Dedifferentiated amniotic fluid mesenchymal stem cell (primary cell): ENCODE measurements around the gene GPS2.
"Not testable (repeated sequence)": the region's sequence is repeated elsewhere in the genome, so short reads cannot be mapped to it uniquely, and the experiment has no call there.

Experiments used
- DNase-seq: peaks from one replicate; pipeline ENCODE4 v3.0.0-alpha.2; 2016; ENCODE audit errors: extremely low spot score

The GPS2 gene

DNA sequence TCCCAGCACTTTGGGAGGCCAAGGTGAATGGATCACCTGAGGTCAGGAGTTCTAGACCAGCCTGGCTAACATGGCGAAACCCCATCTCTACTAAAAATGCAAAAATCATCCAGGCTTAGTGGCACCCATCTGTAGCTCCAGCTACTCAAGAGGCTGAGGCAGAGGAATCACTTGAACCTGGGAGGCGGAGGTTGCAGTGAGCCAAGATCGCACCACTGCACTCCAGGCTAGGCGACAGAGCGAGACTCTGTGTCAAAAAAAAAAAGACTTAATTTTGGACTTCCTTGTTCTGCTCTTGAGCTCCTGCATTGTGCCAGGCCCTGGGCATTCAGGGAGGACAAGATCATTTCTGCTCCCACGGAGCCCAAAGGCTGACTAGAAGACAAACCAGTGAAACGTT, 22.4 kb upstream of the GPS2 start:
- DNase-seq = not testable (repeated sequence)

- DNase-seq = no peak
Measured at GRCh38 chr17:7336240-7337175, 21.3 kb upstream of the GPS2 start, which contains the start of gene ACAP1. ACAP1 (plus strand) TSS chr17:7336529; CDS start chr17:7336735, 206 bp downstream.

- DNase-seq = not testable (repeated sequence)
Measured at GRCh38 chr17:7335765-7336164, 20.6 kb upstream of the GPS2 start.

DNA sequence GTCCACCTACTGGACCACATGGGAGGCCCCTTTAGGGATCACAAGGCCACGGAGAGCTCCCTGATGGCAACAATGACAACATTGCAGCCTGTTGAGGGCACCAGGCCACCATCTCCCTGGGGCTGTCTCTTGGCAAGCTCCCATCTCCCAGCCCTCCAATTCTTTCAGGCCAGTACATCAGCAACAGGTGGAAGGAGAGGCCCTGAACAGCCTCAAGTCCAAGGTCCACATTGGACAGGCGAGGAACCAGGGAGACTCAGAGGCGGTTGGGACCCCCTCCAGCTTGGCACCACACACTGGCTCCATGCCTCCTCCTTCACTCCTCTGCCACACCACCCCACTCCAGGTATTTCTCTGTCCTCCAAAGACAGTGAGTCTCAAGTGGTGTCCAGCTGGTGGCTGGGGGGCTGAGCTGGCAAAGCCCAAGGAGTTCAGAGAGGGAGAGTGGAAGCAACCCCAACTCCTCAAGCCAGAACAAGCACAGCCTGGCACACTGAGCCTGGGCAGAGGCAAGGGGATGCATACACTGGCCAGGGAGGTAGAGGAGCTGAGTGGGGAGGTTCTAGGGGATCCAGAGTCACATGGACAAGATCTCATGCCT, 19.9 kb upstream of the GPS2 start:
- no peak for DNase-seq

- DNase-seq = not testable (repeated sequence)
Measured at GRCh38 chr17:7332600-7333069, 17.5 kb upstream of the GPS2 start.

DNA sequence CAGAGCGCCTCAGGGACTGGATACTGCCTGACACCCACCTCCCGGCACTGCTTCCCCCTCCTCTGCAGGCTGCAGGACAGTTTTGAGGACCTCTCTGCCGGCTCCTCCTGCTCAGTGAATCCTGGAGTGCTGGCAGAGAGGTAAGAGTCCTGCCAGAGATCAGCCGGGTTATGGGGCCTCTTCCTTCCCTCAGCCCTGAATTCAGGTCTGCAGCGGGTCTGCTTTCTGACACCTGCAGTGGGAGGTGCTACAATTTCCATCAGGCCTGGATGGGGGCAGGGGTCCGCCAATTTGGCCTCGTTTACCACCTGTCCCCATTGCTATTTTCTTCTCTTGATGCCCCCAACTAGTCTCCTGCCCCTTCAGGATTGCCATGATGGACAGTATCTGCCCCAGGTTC, 17.0 kb upstream of the GPS2 start:
- DNase-seq = no peak

- DNase-seq = no peak
Measured at GRCh38 chr17:7330638-7331015, 15.5 kb upstream of the GPS2 start.

DNA sequence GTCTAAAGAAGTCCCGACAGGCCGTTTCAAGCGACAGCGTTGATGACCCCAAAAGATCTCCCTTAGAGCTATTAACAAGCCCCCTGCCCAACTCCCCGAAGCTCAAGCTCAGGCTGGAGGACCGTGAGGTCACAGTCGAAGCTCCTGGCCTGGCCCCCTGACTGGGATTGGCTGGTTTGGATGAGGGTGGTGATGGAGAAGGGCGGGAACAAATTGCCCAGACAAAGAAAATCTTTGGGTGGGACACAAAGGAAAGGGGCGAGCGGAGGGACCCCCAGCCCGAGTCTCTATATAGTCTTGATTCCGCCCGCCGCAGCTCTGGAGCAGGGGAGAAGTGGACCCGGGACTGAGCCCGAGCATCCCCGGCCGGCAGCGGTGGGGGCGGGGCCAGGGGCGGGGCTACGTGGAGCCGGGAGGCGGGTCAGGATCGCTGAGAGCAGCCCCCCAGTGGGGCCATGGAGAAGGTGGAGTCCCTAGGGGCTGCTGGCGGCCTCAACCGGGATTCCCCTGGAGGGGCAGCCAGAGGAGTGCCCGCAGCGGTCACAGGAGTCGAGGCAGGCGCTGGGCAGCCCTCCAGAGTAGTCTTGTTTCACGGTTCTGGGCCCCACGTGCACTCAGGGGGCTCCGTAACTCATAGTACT, 15.0 kb upstream of the GPS2 start:
- no peak for DNase-seq

- DNase-seq = peak; percentile 94
Measured at GRCh38 chr17:7329374-7329996, 14.3 kb upstream of the GPS2 start.

- no peak for DNase-seq
Measured at GRCh38 chr17:7328840-7329373, 13.7 kb upstream of the GPS2 start, which contains the start of gene NEURL4. NEURL4 (minus strand) TSS chr17:7329335; CDS start chr17:7329312, 23 bp downstream.

DNA sequence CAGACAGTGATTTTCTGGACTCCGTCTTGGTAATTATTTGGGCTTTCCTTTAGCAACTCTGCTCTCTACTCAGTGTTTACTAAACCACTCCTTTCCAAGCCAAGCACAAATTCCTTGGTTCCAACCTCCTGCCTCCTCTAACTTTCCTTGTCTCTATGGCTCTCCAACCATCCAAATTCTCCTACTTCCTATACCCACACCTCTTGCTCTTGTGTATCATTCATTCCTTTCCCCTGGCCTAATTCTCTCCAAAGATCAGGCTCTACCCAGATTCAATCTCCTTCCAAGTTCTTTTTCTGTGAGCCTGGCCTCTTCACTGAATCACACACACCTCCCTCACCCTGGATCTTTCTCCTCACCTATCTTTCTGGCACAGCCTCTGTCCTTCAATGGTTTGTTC, 12.8 kb upstream of the GPS2 start:
- DNase-seq = no peak

- no peak for DNase-seq
Measured at GRCh38 chr17:7327501-7327900, 12.3 kb upstream of the GPS2 start.

DNA sequence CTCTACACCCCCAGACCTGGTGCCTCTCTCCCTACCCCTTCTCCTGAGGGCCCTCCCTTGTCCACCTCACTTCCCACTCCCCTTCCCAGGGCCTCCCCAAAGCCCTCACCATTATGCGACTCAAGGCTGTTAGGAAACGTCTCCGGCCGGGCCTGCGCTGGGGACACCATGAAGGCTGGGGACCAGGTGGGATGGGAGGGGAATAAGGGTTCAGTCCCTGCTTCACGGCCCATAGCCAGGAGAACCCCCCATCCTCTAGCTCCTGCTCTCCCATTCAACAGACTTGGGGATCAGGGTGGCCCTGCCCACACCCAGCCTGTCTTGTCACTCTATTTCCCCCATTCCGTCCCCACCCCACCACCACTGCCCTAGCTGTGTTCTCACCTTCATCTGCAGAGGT, 11.9 kb upstream of the GPS2 start:
- no peak for DNase-seq

DNA sequence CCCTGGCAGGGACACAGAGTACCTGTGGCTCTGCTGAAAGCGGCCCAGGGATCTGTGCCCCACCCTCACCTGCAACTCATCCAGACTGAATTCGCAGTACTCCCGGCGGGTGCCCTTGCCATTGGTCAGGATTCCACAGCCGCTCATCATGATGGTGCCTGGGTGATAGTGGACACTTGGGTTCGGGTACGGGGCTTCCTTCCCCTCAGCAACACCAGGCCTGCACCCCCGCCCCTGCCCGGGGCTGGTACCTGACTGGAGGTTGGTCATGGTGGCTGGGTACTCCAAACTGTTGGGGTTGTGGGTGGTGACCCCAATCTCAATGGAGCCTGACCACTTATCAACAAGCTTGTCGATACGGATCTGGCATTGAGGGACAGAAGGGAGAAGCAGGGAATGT, 11.0 kb upstream of the GPS2 start:
- no peak for DNase-seq

DNA sequence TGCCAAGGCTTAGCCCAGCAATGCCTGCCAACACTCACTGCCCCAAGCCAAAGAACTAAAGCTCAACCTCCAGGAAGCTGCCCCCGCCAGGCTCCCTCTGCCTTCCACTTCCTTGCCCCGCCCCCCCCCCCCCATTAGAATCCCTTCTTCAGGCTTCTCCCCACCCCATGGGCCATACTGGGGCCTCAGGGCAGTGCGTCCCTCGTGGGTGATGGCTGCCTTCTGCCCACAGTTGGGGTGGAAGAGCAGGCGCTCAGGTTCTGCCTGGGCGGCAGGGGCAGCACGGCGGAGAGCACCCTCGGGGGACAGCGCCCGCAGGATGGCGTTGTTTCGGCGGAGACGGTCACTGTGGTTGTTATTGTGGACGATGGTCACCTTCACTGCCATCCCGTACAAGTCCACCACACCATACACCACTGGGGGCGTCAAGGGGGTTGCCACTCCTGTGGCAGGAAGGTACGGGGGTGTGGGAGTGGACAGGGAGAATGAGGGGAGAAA, 9.9 kb upstream of the GPS2 start:
- no peak for DNase-seq

DNA sequence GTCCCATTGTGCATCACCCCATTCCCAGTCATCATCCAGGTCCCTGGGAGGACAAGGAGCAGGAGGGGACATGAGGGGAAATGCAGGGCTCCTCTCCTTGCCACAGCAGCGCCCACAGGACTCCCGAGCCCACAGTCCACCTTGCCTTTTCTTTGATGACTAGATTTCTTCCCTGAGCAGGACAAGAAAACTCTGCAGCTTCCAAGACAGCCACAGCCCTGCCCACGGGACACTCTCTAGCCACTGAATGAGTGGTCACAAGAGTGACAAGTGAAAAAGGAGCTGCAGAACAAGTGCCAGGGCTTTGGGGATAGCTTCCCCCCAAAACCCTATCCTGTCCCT, 9.2 kb upstream of the GPS2 start:
- no peak for DNase-seq

DNA sequence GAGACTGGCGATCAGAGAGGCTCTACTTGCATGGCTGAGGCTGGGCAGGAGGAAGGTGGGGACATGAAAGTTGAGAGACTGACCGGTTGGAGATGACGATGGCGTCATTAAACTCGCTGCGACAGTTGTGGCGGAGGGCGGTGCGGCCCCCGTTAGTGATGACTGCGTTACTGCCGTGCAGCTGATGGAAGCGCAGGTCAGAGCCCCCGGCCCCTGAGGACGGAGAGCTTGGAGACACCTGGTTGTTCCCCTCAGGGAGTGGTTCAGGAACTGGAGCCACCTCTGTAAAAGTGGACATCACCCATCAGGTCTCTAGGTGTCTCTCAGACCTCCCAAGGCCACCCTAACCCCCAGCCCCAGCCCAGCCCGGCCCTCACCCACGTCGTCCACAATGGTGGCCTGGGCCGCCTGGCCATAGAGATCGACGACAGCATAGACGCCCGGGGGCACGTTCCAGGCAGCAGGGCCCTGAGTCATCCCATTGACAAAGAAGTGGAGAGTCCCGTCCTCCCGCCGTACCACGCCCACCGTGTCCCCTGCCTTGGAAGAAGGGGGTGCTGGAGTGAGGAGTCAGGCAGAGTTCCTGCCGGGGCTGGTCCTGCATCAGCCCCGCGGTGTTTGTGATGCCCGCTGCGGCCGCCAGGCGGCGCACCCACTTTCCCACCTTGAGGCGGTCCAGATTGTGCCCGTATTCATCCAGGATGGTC, 8.7 kb upstream of the GPS2 start:
- no peak for DNase-seq

- DNase-seq = no peak
Measured at GRCh38 chr17:7322520-7323194, 7.5 kb upstream of the GPS2 start.

- DNase-seq = no peak
Measured at GRCh38 chr17:7321466-7321865, 6.3 kb upstream of the GPS2 start.

- no peak for DNase-seq
Measured at GRCh38 chr17:7318121-7318860, 3.1 kb upstream of the GPS2 start.
